PFSK-1 (cell line): ENCODE results near the gene MUC3A.

Experiments used
- POLR2AphosphoS5 ChIP-seq: IDR thresholded peaks from 2 replicates; pipeline ENCODE4 v1.6.1; 2012; ENCODE audit warnings: low read depth, mild to moderate bottlenecking, control low read depth, low read length, moderate library complexity
- SIN3A ChIP-seq: IDR thresholded peaks from 2 replicates; pipeline ENCODE4 v1.6.1; 2012; ENCODE audit warnings: mild to moderate bottlenecking, low read length, moderate library complexity, borderline replicate concordance; ENCODE audit not compliant: insufficient read depth

DNA sequence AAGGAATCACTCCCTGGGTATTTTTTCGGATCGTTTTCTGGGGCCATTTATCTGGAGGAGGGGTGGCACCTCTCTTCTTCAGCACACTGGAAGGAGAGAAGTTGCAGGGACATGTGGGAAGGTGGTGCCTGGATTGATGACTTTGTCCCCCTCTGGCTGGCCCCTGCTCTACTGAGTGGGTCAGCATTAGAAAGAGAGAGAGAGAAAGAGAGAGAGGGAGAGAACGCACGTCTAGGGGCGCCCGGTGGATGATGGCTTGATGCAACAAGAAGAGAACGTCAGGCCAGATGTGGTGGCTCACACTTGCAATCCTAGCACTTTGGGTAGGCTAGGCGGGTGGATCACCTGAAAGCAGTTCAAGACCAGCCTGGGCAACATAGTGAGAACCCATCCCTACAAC, 14.5 kb downstream of the MUC3A start:
- no peak for TF ChIP-seq SIN3A
- no peak for TF ChIP-seq POLR2AphosphoS5
